ENCODE results near the gene RSBN1L. TPM values are rescaled to one million over a fixed set of nuclear protein-coding genes. Genes with fewer than 3 reads are reported as not detected.

The RSBN1L gene
- total and polyA plus RNA-seq, 12 donors, result 7.9 to 21.3 (median 13.1) TPM

GRCh38 chr7:77696643-77697534 lies 630 bp downstream of the RSBN1L start:
- Histone ChIP-seq H3K9me3 (replicated peaks in 1 of 3) (no peaks in the 10 kb centered on the region), H3K27me3 (no peaks in the 10 kb centered on the region), H3K36me3 (replicated peaks in 1 of 2) (no peaks in the 10 kb centered on the region), H3K4me3 (peak overlapping the region; percentile 1 to 84 (median 63)), H3K27ac (peak overlapping the region; percentile 27 to 96 (median 91)), H3K4me1 (replicated peaks in 1 of 2) (peaks cover 21 to 49% of the 10 kb centered on the region in 2 donors)
- peak in 1 of 2 donors; percentile 22 for TF ChIP-seq POLR2A (IDR thresholded peaks at IDR 0.05)
- TF ChIP-seq CTCF (IDR thresholded peaks at IDR 0.05), result no peak
- WGBS, 4 donors, result 0 to 1% (median 1%) methylated on average over 21 to 66 of the region's 67 CpGs
- DNase-seq, result peak; percentile 49 to 79 (median 67)
- intact Hi-C loops (cut with DNase I), result no loop called here

- H3K4me1 ChIP-seq (replicated peaks in 1 of 2), result peaks cover 21 to 55% of the 10 kb centered on the region in 2 donors
- DNase-seq, result peak in 2 of 7 donors; percentile 53 to 55
Observed at GRCh38 chr7:77697535-77697831, 1.2 kb downstream of the RSBN1L start.

GRCh38 chr7:77698042-77698625 lies 1.9 kb downstream of the RSBN1L start:
- H3K27ac ChIP-seq, result peak overlapping the region in 4 of 5 donors; percentile 27 to 96 (median 90)
- no peaks in the 10 kb centered on the region for H3K9me3 ChIP-seq (replicated peaks in 1 of 3)
- H3K27me3 ChIP-seq, result no peaks in the 10 kb centered on the region
- no peak for TF ChIP-seq POLR2A (IDR thresholded peaks at IDR 0.05)
- no peak for TF ChIP-seq CTCF (IDR thresholded peaks at IDR 0.05)
- intact Hi-C loops (cut with DNase I), result no loop called here
- no peaks in the 10 kb centered on the region for H3K36me3 ChIP-seq (replicated peaks in 1 of 2)
- H3K4me3 ChIP-seq, result peak overlapping the region in 2 of 4 donors; percentile 61 to 65
- H3K4me1 ChIP-seq (replicated peaks in 1 of 2), result peaks cover 21 to 61% of the 10 kb centered on the region in 2 donors
- DNase-seq, result no peak

More at GRCh38 chr7:77697535-77697831, 1.2 kb downstream of the RSBN1L start:
- intact Hi-C loops (cut with DNase I), result no loop called here
- no peak for TF ChIP-seq POLR2A (IDR thresholded peaks at IDR 0.05)
- Histone ChIP-seq H3K36me3 (replicated peaks in 1 of 2) (no peaks in the 10 kb centered on the region), H3K27ac (peak overlapping the region; percentile 27 to 96 (median 91)), H3K4me3 (peak overlapping the region; percentile 5 to 84 (median 63)), H3K9me3 (replicated peaks in 1 of 3) (no peaks in the 10 kb centered on the region), H3K27me3 (no peaks in the 10 kb centered on the region)
- WGBS, 4 donors, result 0 to 1% (median 0%) methylated on average over 10 of the region's 10 CpGs

- no peaks in the 10 kb centered on the region for H3K36me3 ChIP-seq (replicated peaks in 1 of 2)
- H3K4me3 ChIP-seq, result no peak overlapping the region
- no peaks in the 10 kb centered on the region for H3K27me3 ChIP-seq
- no peak for DNase-seq
- WGBS, 4 donors, result 42 to 66% (median 53%) methylated on average over 2 of the region's 2 CpGs
- H3K9me3 ChIP-seq (replicated peaks in 1 of 3), result no peaks in the 10 kb centered on the region
- H3K27ac ChIP-seq, result peak overlapping the region in 2 of 5 donors; percentile 89 to 96
- peaks cover 21 to 65% of the 10 kb centered on the region in 2 donors for H3K4me1 ChIP-seq (replicated peaks in 1 of 2)
- TF ChIP-seq CTCF (IDR thresholded peaks at IDR 0.05), result no peak
- no peak for TF ChIP-seq POLR2A (IDR thresholded peaks at IDR 0.05)
- intact Hi-C loops (cut with DNase I), result no loop called here
Observed at GRCh38 chr7:77699056-77699455, 2.8 kb downstream of the RSBN1L start.
